Globus pallidus (tissue), 1 donor: ENCODE data around the gene VPREB1.
"Not testable (repeated sequence)": the region's sequence is repeated elsewhere in the genome, so short reads cannot be mapped to it uniquely, and the experiment has no call there.

Experiments used
- DNase-seq: peaks from one replicate; pipeline ENCODE4 v3.0.0-alpha.2; 2015; ENCODE audit warnings: low spot score

The VPREB1 gene

DNA sequence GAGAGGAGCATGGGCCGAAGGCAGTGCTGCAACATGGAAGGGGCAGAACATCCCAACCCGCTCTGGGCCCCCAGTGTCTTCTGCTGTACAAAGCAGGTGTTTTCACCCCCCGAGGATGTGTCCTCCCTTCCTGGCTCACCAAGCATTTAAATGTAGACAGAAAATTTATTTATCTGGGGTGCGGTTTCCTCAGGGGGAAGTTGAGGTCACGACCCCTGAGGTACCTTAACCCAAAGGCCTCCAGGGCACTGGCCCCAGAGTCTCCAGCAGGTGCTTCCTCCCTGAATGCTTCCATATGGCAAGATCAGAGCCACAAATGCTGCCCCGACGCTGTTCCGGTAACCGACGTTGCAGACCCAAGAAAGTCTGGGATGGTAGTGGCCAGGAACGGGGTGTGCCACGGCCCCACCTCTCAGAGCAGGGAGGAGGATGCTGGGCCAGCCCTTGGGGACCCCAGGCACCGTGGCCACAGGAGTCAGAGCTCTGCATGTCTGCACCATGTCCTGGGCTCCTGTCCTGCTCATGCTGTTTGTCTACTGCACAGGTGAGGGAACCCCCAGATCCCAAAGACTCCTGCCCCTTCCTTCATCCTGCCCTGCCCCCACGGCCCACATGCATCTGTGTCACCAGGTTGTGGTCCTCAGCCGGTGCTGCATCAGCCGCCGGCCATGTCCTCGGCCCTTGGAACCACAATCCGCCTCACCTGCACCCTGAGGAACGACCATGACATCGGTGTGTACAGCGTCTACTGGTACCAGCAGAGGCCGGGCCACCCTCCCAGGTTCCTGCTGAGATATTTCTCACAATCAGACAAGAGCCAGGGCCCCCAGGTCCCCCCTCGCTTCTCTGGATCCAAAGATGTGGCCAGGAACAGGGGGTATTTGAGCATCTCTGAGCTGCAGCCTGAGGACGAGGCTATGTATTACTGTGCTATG, at the start of gene VPREB1:
Gene VPREB1, plus strand, starts transcription at position 471 of the 935 bp plus-strand sequence. Its CDS starts 28 bp downstream, at position 499.
- no peak for DNase-seq

- DNase-seq, result no peak
Observed at GRCh38 chr22:22194931-22195264, 49.7 kb upstream of the VPREB1 start.

DNA sequence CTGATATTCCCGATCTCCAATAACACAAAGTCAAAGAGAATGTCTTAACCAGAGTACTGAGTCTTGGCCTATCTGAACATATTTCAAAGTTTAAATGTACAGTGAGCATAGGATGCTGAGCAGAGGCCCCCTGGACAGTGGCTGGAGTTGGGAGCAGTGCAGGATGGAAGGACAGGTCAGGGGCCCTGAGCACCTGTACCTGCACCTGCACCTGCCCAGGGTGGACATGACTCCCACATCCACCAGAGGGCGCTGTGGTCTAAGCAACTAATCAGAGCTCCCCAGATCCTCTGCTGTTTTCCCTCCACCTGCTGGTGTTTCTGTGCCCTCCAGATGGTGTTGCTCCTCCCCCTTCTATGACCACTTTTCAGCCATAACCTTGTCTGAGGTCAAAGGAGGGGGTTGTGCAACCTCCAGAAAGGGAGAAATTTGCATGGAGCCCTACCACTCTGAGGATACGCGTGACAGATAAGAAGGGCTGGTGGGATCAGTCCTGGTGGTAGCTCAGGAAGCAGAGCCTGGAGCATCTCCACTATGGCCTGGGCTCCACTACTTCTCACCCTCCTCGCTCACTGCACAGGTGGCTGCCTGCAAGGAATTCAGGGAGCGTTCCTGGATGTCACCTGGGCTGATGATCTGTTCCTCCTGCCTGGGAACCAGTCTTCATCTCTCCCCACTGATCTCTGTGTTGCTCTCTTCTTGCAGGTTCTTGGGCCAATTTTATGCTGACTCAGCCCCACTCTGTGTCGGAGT, 49.1 kb upstream of the VPREB1 start:
- no peak for DNase-seq

DNA sequence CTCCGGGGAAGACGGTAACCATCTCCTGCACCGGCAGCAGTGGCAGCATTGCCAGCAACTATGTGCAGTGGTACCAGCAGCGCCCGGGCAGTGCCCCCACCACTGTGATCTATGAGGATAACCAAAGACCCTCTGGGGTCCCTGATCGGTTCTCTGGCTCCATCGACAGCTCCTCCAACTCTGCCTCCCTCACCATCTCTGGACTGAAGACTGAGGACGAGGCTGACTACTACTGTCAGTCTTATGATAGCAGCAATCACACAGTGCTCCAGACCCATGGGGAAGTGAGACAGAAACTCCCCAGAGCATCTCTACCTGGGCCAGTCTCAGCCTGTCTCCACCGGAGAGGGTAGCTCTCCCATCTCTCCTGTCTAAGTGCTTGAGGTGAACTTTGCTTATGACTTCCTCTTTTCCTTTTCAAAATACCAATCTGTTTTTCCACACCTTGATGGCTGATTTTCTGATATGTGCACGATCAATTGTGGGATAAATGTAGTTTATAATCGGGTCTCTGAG, 48.5 kb upstream of the VPREB1 start:
- DNase-seq, result no peak

- DNase-seq, result no peak
Observed at GRCh38 chr22:22196833-22197477, 47.6 kb upstream of the VPREB1 start.

DNA sequence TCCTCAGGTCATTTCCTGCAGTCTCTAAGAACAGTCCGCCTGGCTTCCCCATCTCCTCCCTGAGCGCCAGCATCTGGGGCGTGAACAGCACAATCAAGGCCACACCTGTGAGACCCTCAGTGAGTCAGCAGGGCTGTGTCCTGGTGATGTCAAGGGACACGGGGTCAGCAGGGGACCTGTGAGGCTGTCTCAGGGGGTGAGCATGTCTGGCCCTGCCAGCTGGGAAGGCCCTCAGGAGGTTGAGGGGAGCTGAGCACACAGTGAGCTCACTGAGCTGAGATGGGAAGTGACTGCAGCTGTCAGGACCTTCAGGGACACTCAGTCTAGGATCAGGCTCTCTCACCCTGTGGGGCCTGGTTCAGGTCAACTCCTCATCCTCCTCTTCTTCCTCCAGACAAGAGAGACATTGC, 46.6 kb upstream of the VPREB1 start:
- DNase-seq, result no peak

GRCh38 chr22:22198751-22199150, 45.8 kb upstream of the VPREB1 start:
- no peak for DNase-seq

GRCh38 chr22:22199634-22200033, 45.0 kb upstream of the VPREB1 start:
- no peak for DNase-seq

DNA sequence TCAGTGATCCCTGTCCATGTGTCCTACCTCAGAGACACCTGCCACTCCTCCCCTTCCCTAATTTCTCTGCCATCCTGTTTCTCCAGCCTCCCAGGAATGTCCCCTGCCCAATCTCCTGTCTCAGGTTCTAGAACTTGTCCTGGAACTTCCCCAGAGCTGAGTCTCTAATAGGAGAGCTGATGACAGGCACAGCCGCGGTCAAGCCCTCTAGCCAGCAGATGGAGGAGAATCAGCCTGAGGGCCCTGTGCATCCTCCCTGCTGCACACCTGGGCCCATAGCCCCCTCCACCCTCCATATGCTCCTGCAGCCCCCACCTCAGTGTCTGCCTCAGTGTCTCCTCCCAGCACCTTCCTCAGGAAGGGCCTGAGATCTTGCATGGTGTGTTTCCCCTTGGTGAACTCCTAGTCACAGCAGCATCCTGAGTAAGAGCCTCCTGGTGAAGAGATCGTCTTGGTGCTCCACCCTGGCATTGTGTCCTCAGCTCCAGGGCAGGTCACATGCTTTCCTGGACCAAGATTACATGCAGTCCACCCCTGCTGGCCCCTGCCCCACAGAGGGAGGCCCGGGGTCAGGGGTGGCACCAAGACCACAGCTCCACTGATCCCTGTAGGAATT, 43.9 kb upstream of the VPREB1 start:
- no peak for DNase-seq

DNA sequence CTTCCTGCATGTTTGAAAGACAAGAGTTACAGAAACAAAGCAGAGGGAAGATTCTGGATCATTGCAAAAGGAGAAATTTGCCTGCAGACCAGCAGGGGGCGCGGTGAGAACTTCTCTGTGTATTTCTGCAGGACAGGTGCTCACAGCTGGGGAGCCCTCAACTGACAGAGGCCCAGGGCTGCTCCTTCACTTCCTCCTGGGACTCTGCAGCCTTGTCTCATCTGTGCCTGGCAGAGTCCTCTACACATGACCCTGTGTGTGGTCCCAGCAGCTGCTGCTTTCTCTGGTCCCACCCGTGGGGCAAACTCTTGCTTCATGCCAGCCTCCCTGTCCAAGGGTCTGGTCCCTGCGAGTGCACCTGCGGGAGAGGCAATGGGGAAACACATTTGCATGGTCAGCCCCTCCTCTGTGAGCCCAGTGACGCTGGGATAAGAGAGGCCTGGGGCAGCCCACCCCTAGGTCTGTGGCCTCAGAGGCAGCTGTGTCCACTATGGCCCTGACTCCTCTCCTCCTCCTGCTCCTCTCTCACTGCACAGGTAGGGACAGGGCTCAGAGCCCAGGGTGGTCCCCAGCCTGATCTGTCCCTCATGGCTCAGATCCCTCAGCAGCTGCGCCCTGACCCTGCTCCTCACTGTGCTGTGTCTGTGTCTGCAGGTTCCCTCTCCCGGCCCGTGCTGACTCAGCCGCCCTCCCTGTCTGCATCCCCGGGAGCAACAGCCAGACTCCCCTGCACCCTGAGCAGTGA, 43.2 kb upstream of the VPREB1 start:
- DNase-seq, result peak; percentile 8

DNA sequence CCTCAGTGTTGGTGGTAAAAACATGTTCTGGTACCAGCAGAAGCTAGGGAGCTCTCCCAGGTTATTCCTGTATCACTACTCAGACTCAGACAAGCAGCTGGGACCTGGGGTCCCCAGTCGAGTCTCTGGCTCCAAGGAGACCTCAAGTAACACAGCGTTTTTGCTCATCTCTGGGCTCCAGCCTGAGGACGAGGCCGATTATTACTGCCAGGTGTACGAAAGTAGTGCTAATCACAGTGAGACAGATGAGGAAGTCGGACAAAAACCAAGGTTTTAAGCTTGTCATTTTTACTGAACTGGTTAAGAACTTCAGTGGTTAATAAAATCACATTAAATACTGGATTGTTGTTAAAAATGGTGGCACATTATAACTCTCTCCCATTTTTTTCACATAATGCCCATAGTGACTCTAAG, 42.6 kb upstream of the VPREB1 start:
- DNase-seq, result no peak

DNA sequence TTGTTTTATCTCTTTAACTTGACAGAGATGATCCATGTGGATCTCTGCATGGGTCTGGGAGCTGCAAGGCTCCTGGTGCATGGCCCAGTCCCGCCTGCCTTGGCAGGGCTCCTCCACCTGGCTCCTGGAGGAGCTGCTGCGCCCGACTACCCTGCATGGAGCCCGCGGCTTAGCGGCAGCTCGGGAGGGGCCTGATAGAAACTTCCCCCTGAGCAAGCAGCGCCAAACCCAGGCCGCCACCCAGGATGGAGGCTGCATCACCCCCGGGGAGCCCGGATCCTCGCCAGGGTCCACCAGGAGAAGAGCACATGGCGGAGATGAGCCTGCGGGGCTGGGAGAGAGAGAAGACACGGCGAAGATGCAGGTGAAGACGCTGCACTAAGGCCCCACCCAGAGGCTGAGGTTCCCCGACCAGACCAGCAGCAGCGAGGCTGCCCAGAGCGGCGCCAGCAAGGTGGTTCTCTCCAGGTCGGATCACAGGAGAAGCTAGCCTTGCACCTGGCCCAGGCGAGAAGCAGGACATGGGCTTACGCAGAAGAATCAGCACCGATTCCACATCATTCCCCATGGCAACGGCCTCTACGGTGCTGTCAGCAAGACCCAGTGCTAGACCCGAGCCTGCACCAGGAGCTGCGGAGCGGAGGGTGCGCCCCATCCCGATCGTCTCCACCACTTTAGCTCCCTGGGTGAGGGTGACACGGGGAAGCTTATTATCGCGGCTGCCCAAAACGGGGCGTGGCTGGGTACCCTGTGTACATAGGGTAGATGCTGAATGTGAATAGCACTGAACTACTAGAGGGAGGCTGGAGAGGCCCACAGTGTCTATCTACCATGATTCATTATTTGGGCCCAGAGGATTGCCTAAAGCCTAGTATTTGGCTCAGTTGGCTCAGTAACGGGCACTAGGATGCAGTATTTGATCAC, 41.3 kb upstream of the VPREB1 start:
- no peak for DNase-seq

- peak; percentile 26 for DNase-seq
Observed at GRCh38 chr22:22207845-22208564, 36.6 kb upstream of the VPREB1 start.

GRCh38 chr22:22208652-22209051, 35.9 kb upstream of the VPREB1 start:
- DNase-seq, result no peak

DNA sequence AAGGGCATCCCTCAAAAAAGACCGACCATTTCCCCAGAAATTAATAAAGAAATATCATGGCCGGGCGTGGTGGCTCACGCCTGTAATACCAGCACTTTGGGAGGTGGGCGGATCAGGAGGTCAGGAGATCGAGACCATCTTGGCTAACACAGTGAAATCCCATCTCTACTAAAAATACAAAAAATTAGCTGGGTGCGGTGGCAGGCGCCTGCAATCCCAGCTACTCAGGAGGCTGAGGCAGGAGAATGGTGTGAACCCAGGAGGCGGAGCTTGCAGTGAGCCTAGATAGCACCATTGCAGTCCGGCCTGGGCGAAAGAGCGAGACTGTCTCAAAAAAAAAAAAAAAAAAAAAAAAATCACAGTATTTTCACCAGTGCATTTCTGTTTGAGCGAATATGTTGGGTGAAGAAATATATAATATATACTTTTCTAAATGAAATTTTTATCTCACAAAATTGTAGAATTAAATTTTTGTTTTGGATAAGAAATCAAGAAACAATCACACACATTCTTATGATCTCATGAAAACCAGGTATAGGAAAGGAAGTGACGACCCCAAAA, 35.4 kb upstream of the VPREB1 start:
- not testable (repeated sequence) for DNase-seq

GRCh38 chr22:22210375-22210774, 34.2 kb upstream of the VPREB1 start:
- no peak for DNase-seq

DNA sequence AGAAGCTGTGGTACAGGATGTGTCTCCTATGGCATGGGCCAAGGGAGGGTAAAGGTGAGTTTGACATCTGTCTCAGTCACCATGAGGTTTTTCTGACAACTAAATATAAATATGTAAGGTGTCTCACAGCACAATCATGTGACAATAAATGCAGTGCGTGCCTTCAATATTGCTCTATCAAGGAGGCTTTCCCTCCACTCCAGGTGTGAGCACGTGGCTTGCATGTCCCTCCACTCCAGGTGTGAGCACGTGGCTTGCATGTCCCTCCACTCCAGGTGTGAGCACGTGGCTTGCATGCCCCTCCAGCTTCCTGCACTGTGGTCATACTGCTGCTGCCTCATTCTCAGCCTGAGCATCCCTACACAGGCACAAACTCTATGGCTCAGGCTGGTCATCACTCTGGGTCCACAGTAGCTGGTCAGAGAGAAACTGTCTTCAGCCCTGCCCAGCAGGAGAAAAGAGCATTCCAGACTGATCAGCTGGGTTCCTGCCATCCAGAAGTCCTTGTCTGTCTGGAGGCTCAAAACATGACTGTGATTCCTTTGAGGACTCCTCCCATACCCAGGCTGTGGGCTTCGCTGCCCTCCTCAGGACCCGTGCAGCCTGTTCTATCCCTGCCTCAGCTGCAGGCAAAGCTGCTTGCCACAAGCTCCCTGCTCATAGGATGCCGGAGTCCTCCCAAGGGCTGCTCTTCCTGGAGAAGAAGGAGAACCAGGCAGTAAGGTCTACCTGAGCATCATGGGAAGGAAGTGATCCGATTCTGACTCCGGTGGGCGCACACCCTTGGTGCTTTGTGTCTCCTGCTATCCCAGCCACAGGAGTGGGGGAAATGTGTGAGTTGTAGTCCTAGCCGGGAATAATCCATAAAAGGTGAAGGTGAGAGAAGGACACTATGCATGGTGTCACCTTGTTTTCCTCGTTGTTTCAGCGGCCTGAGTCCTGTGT, 33.4 kb upstream of the VPREB1 start:
- no peak for DNase-seq

DNA sequence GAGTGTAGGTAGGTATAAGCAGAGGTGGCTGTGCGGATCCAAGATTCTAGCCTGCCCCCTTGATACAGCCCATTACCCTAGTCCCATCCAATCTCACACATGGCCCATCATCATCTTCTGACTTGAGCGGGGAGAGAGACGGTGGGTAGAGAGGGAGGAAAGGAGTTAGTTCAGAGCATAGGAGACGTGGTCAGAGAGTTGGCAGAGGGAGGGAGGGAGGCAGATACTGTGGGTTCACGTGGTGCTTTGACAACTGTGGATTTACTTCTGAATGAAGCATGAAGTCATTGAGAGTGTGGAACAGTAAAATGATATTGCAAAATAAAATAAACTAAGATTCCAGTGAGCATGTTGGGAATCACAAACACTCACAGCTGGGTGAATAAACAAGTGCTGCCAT, 31.4 kb upstream of the VPREB1 start:
- no peak for DNase-seq
